Measurements from ENCODE around the gene CAV1.

The CAV1 gene

GRCh38 chr7:116573541-116573940 is 48.7 kb downstream of the CAV1 start:
- DNase-seq (ENCODE audit: insufficient read length, low spot score) (no peak), FAIRE-seq (no peak)
- TF ChIP-seq CTCF (IDR thresholded peaks at IDR 0.05; ENCODE audit: insufficient read depth, missing control alignments) = no peak

GRCh38 chr7:116574025-116574822 is 49.4 kb downstream of the CAV1 start:
- no peak for FAIRE-seq

GRCh38 chr7:116575853-116576252 is 51.0 kb downstream of the CAV1 start:
- no peak for FAIRE-seq
- no peak for TF ChIP-seq CTCF (IDR thresholded peaks at IDR 0.05; ENCODE audit: insufficient read depth, missing control alignments)
- DNase-seq (ENCODE audit: insufficient read length, low spot score) = no peak

More at GRCh38 chr7:116574025-116574822, 49.4 kb downstream of the CAV1 start:
- no peak for TF ChIP-seq CTCF (IDR thresholded peaks at IDR 0.05; ENCODE audit: insufficient read depth, missing control alignments)
- DNase-seq (ENCODE audit: insufficient read length, low spot score) = no peak

- FAIRE-seq (no peak), DNase-seq (ENCODE audit: insufficient read length, low spot score) (no peak)
- TF ChIP-seq CTCF (IDR thresholded peaks at IDR 0.05; ENCODE audit: insufficient read depth, missing control alignments) = no peak
Observed at GRCh38 chr7:116576350-116577319, 51.8 kb downstream of the CAV1 start.

GRCh38 chr7:116577320-116577871 is 52.6 kb downstream of the CAV1 start:
- TF ChIP-seq CTCF (IDR thresholded peaks at IDR 0.05; ENCODE audit: insufficient read depth, missing control alignments) = no peak
- FAIRE-seq (no peak), DNase-seq (ENCODE audit: insufficient read length, low spot score) (no peak)

- DNase-seq (ENCODE audit: insufficient read length, low spot score) (no peak), FAIRE-seq (no peak)
- no peak for TF ChIP-seq CTCF (IDR thresholded peaks at IDR 0.05; ENCODE audit: insufficient read depth, missing control alignments)
Observed at GRCh38 chr7:116578526-116578925, 53.7 kb downstream of the CAV1 start.
